Sciatic nerve (tissue), 2 donors: ENCODE results near the gene TTC27. TPM values are rescaled to one million over a fixed set of nuclear protein-coding genes. Genes with fewer than 3 reads are reported as not detected.

Source experiments
- ATAC-seq: fragments of 200-7000 bp; cut with Tn5 transposase; one replicate; pipeline ENCODE4 v1.9.1; 2020; ENCODE audit warnings: mild to moderate bottlenecking, moderate library complexity
- DNase-seq: peaks from one replicate; pipeline ENCODE4 v3.0.0-alpha.2; 2020; ENCODE audit warnings: low spot score
- intact Hi-C: fragments of 100-400 bp; cut with DNase I; formaldehyde crosslinking; loops from one replicate; pipeline ENCODE4 v1.14.2; 2022
- total RNA-seq: library from RNA; stranded (reverse); fragmentation: NEBNext Ultra II Directional; extraction: Animal tissue kit (Norgen Biotek cat#: 25700); gene quantifications from one replicate; pipeline ENCODE4 v1.2.1, GENCODE V29; 2021
- donor health status: DM: no; HTN: no; CAD: no.
- donor health status: DM: no; HTN: no; CAD: no.

The TTC27 gene
- total RNA-seq, 1 donor from 2014 or later: 19.0 TPM

DNA sequence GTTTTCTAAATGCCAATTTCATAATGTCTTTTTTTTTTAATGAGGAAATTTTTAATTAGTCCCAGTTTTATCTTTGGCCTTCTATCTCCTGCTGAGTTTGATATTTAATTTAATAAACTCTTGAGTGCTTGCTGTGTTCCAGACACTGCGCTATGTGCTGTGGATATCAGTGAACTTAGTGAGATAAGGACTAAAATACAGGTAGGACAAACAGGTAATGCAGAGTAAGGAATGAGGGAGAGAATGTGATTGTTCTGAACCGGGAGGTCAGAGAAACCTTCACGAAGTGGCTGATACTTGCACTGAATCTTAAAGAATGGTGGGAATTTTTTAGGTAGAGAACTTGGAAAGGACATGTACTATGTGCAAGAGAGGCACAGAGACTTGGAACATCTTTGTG is 28.2 kb downstream of the TTC27 start:
- intact Hi-C loops: no loop called here
- no peak for ATAC-seq
- DNase-seq: no peak

DNA sequence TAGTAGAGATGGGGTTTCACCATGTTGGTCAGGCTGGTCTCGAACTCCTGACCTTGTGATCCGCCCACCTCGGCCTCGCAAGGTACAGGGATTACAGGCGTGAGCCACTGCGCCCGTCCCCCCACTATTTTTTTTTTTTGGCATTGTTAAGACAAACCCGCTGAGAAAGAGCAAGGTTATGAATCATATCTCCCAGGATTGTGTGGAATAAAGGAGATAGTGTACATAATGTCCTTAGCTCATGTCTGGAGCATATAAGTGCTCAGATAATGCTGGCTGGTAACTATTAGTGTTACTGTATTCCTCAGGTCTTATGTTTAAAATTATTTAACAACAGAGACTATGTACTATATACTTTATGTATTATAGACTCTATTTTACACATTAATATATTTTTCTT is 36.0 kb downstream of the TTC27 start:
- ATAC-seq (no peak), DNase-seq (no peak)
- intact Hi-C loops: no loop called here

DNA sequence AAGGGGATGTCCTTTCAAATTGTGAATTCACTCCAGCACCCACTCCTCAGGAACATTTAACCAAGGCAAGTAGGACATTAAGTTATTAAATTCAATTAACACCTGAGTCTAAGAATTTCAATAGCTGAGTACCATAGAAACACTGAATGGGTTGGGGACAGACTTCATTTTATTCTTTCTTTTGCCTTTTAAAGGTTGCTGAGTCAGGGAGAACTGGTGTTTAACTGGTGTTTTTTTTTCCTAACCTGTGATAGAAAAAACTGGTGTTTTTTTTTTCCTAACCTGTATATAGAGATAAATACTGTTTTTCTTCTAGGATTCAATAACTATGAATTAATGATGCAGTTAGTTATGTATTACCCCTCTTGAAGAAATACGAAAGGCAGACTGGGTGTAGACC is 38.9 kb downstream of the TTC27 start:
- intact Hi-C loops: no loop called here
- no peak for ATAC-seq
- no peak for DNase-seq

DNA sequence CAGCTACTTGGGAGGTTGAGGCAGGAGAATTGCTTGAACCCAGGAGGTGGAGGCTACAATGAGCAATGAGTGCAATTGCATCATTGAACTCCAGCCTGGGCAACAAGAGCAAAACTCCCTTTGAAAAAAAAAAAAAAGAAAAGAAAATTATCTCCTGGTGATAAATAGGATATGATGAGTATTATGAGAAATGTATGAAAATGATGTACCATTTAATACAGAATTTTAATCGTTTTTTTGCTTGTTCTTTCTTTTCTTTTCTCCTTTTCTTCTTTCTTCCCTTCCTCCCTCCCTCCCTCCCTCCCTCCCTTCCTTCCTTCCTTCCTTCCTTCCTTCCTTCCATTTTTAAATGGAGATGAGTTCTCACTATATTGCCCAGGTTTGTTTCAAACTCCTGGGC is 40.4 kb downstream of the TTC27 start:
- ATAC-seq (no peak), DNase-seq (no peak)
- intact Hi-C loops: no loop called here

DNA sequence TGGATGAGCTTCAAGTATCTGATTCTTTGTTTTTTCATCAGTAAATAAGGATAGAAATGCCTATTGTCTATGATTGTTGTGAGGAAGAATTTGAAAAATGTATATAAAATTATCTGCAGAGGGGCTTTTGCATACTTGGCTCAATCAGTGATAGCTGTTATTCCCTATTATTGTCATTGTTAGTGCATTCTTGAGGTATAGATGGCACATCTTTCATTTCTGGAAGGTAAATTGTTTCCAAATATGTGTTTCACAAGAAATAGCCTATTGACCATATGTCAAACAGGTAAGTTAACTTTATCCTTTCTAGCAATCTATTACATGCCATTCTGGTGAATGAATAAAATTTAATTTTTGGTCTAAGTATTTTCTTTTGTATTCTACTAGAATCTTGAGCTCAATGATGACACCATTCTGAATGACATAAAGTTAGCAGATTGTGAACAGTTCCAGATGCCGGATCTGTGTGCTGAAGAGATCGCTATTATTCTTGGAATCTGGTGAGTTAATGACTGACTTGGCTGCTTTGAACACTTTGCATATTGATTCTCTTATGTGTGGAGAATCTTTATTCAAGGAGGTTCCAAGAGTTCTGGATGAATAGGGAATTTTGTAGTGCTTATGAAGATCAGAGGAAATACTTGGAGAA is 44.2 kb downstream of the TTC27 start:
- ATAC-seq: no peak
- intact Hi-C loops: no loop called here
- no peak for DNase-seq

DNA sequence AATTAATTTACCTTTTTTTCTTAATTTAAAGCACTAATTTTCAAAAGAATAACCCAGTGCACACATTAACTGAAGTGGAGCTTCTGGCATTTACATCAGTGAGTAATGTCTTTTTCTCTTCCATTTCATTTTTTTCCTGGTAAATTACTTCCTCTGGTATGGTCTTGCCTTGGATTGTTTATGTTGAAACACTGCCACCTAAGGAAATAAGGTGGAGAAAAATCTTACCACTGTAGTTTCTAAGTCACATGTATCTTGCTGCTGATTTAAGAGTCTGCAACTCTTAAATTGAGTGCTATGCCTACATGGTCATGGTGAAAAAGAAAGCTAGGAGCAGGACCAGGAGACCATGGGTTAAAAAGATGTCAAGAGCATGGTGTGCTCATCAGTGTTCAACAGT is 51.0 kb downstream of the TTC27 start:
- no peak for ATAC-seq
- intact Hi-C loops: no loop called here
- no peak for DNase-seq

DNA sequence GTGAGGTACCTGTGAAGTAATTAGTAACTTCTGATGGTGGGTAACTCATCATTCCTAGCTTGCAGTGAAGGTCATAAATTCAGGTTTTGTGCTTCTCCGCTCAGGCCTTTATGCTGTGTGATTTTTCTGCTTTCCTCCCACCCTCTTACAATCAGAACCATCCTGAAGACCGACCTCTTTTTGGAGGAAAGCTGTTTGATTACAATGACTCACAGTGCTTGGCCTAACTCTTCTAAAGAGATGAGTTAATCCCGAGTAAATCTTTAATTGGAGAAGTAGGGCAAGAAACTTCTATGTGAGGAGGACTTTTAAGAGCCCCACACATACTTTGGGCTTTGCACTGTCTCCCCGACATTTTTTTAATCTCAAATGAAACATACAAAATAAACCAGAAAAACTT is 53.1 kb downstream of the TTC27 start:
- ATAC-seq (no peak), DNase-seq (no peak)
- intact Hi-C loops: no loop called here

DNA sequence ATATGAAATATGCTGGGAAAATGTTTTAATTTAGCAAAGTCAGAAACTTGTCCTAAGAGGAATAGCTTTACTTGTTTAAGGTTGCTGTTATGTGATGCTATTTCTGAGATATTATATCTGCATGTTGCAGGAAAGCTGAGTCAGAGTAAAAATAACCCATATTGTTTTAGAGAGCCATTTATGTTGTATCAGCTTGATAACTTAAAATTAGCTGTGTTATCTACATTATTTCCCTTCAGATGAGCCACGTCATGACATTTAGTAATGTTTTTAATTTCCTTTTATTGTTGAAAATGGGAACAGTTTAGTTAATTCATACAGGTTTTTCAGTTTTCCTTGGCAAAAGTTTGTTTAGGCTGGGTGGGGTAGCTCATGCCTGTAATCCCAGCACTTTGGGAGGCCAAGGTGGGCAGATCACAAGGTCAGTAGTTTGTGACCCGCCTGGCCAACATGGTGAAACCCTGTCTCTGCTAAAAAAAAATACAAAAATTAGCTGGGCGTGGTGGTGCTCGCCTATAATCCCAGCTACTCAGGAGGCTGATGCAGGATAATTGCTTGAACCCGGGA is 55.8 kb downstream of the TTC27 start:
- no peak for ATAC-seq
- intact Hi-C loops: no loop called here

DNA sequence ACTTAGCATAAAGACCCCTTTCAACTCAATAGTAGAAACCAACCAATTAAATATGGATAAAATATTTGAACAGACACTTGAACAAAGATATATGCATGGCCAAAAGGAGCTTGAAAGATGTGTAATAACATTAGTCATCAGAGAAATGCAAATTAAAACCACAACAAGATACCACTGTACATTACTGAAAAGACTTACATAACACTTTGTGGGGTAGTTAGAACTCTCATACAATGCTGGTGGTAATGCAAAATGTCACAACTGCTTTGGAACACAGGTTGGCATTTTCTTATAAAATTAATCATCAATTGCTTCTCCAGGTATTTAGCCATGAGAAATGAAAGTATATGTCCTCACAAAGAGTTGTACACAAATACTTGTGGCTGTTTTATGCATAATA is 60.7 kb downstream of the TTC27 start:
- no peak for ATAC-seq
- DNase-seq: no peak
- intact Hi-C loops: no loop called here

More for the DNA sequence above, 55.8 kb downstream of the TTC27 start:
- DNase-seq: no peak

DNA sequence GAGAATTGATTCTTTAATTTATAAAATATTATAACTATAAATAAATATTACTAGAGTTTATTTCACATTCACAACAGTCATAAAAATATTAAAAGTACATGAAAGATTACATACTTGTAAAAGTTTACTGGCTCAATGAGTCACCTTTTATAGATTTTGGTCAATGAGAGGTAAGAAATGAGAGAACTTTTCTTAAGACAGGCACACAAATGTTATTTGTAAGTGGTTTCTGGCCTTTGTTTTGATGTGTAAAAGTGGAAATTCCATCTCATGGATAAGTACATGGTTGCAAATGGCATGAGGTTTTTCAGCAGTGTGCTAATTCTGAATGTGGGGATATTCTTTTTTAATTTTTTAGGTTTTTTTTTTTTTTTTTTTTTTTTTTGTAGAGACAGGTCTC is 63.8 kb downstream of the TTC27 start:
- ATAC-seq (no peak), DNase-seq (no peak)
- intact Hi-C loops: no loop called here

DNA sequence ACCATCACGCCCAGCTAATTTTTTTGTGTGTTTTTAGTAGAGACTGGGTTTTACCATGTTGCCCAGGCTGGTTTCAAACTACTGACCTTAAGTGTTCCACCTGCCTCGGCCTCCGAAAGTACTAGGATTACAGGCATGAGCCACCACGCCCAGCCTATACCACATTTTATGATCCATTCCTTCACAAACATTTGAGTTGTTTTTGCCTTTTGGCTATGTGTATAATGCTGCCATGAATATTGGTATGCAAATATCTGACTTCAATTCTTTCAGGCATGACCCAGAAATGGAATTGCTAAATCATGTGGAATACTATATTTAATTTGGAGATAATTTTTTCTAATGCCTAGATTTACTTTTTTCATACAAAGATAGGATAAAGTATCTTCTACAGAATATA is 68.6 kb downstream of the TTC27 start:
- DNase-seq (no peak), ATAC-seq (no peak)
- intact Hi-C loops: no loop called here

DNA sequence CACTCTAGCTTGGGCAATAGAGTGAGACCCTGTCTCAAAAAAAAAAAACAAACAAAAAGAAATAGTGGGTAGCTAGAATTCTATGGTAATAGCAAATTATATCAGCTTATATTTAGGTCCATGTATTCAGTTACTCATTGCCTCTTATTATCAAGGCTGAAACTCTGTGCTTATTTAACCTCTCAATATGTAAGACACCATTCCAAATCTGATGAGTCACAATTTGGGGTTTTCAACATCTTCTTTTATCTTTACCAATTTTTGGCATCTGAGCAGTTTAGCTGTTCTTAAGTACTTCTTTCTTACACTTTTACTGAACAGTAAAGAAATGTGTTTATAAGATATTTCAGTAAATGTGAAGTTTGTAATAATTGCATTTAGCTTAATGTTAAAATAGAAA is 69.3 kb downstream of the TTC27 start:
- intact Hi-C loops: no loop called here
- no peak for ATAC-seq
- DNase-seq: no peak

DNA sequence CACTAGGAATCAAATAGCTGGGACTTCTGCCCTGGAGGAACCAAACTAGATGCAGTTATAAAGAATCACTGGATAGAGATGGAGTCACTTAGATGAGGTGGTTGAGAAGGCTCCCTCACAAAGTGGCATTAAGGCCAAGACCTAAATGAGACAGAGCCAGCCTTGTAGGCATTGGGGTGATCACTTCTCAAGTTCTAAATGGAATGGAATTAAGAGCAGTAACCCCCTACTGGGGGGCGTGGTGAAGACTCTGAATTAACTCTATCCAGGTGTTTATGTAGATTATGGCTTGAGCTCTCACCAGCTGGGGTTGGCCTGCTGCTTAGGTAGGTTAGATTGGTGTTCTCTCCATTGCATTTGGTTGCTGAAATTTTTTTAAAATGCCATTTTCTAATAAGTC is 71.3 kb downstream of the TTC27 start:
- DNase-seq (no peak), ATAC-seq (no peak)
- intact Hi-C loops: no loop called here

DNA sequence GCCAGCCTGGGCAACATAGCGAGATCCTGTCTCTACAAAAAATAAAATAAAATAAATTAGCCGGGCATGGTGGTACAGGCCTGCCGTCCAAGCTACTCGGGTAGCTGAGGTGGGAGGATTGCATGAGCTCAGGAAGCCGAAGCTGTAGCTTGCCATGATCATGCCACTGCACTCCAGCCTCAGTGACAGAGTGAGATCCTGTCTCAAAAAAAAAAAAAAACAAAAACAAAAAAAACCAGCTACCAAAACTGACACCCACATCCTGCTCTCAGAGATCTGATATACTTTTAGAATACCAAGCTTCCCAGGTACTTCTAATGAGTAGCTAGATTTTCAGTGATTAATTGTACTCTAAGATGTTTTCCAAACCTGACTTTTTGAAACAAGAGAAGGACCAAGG is 74.0 kb downstream of the TTC27 start:
- DNase-seq (no peak), ATAC-seq (no peak)
- intact Hi-C loops: no loop called here

DNA sequence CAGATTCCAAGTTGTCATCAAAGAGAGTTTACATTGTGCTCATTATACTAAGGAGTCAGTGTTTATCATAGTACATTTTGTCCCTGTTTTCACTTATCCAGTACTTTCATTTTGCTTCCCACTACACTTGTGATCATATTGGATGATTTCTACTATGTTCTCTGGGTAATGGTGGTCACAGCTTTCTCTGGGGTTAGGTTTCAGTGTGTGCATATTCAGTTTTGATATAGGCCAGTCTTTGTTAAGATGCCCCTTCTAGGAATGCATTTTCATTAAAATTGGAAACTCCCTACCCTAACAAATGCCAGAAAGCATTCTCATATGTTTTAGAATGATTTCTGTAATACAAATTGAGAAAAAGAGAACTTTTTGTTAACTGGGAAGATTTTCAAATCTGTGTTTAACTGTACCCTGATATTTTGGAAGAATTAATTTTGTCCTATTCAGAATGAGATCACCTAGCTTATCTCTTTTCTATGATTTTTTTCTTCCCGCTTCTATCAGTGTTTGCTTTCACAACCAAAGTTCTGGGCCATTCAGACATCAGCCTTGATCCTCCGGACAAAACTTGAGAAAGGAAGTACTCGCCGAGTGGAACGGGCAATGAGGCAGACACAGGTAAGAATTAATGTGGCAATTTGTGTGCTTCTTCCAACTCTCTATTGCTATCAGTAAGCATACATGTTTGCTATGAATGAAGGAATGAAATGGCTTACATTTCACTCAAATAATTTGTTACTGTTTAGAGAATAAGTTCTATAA is 74.6 kb downstream of the TTC27 start:
- no peak for ATAC-seq
- intact Hi-C loops: no loop called here

DNA sequence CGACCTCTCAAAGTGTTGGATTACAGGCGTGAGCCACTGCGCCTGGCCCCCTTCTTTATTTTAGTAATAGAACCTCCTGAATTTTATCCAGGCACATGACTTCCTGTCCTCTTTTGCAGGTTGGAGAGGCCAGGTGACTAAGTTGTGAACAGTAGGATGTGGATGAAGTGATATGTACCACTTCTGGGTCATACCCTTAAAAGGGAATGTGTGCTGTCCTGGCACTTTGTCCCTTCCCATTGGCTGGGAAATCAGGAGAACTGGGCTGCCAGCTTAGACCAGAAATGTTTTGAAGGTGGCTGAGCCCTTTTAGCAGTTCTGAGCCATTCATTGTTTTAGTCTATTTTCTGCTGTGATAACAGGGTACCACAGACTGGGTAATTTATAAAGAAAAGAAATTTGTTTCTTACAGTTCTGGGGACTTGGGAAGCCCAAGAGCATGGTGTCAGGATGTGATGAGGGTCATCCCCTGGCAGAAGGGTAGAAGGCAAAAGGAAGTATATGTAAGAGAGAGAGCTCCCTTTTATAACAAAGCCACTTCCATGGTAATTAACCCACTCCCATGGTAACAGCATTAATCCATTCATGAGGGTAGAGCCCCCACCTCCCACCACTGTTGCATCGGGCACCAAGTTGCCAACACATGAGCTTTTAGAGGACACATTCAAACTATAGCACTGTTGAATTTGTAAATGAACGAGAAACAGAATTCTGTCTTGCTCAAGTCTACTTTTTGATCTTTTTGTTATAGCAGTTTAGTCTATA is 79.1 kb downstream of the TTC27 start:
- DNase-seq: no peak
- intact Hi-C loops: no loop called here
- ATAC-seq: no peak

More for the DNA sequence above, 74.6 kb downstream of the TTC27 start:
- DNase-seq: no peak

DNA sequence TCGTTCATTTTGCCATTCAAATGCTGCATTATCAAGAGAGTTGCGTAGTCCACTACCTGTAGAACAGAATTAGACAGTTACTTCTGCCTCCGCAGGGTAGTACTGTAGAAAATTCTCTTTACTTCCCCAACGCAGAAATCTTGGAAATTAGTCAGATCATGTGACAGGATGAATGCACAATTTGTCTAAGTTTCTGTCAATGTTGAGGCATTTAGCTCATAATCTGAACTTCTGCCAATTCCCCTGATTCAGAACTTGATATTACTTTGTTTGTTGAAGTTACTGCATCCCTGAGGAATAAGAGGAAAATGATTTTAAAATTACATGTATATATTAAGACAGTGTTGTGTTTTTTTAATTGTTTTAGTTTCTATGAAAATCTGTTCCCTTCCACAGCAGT is 83.4 kb downstream of the TTC27 start:
- intact Hi-C loops: no loop called here
- ATAC-seq (peak; percentile 38), DNase-seq (no peak)

DNA sequence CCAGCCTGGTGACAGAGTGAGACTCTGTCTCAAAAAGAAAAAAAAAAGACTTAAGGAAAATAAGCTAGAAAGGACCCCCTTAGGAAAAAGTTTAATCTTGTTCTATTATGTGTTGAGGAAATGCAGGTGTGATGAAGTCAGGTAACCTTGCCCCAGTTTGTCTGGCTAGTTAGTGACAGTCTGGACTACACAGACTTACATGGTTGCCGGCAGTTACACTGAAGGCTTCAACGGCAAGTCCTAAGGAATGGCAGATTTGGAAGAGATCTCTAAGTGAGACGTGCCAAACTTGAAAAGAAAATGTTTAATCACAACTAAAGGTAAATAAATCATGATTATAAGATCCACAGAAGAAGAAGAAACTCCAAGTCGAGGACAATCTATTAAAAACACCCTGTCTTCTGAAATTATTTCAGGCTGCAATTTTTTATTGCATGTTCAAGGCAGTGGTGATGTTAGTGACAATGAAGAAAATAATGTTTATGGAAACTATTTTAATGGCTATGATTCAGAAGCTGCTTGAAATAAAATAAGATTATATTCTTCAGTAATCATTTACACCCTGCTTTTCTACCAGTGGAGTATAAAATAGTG is 84.2 kb downstream of the TTC27 start:
- ATAC-seq (no peak), DNase-seq (no peak)
- intact Hi-C loops: no loop called here

DNA sequence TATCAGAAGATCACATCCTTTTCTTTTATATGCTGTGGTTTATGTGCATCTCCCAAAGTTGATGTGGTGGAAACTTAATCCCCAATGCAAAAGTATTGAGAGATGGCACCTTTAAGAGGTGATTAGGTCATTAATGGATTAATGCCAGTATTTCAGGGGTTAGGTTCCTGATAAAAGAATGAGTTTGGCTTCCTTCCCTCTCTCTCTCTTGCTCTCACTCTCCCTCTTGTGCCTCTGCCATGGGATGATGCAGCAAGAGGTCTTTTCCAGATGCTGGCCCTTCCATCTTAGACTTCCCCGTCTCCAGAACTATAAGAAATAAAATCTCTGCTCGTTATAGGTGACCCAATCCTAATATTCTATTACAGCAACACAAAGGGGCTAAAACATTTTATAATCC is 85.0 kb downstream of the TTC27 start:
- no peak for ATAC-seq
- no peak for DNase-seq
- intact Hi-C loops: no loop called here

DNA sequence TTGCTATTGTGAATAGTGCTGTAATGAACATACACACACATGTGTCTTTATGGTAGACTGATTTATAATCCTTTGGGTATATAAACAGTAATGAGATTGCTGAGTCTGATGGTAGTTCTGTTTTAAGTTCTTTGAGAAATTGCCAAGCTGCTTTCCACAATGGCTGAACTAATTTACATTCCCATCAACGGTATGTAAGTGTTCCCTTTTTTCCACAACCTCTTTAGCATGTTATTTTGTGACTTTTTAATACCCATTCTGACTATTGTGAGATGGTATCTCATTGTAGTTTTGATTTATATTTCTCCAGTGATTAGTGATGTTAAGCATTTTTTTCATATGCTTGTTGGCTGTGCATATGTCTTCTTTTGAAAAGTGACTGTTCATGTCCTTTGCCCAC is 86.7 kb downstream of the TTC27 start:
- intact Hi-C loops: no loop called here
- ATAC-seq (no peak), DNase-seq (no peak)
